ENCODE results near the gene PNKP. TPM values are rescaled to one million over a fixed set of nuclear protein-coding genes. Genes with fewer than 3 reads are reported as not detected.

The PNKP gene
- total RNA-seq, 2 donors from 2014 or later: 55.8 to 78.7 TPM

DNA sequence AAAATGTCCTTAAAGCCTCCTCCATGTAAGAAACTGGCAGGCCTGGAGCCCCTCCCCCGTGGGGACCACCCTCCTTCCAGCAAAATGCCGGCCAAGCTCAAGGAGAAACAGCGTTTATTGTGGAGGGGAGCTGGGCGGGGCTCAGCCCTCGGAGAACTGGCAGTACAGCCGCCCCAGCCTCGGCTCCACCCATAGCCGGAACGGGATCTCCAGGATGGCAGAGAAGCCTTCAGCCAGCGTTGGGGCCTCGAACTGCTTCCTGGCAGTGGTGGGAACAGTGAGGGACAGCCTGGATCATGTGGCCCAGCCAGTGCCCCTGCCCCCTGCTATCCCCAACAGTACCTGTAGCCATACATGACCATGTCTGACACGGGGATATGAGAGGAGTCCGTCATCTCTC, 6.3 kb downstream of the PNKP start:
- TF ChIP-seq, protein P1, sequence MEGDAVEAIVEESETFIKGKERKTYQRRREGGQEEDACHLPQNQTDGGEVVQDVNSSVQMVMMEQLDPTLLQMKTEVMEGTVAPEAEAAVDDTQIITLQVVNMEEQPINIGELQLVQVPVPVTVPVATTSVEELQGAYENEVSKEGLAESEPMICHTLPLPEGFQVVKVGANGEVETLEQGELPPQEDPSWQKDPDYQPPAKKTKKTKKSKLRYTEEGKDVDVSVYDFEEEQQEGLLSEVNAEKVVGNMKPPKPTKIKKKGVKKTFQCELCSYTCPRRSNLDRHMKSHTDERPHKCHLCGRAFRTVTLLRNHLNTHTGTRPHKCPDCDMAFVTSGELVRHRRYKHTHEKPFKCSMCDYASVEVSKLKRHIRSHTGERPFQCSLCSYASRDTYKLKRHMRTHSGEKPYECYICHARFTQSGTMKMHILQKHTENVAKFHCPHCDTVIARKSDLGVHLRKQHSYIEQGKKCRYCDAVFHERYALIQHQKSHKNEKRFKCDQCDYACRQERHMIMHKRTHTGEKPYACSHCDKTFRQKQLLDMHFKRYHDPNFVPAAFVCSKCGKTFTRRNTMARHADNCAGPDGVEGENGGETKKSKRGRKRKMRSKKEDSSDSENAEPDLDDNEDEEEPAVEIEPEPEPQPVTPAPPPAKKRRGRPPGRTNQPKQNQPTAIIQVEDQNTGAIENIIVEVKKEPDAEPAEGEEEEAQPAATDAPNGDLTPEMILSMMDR (IDR thresholded peaks at IDR 0.05): no peak
- Histone ChIP-seq H3K27me3 (replicated peaks; ENCODE audit: insufficient read depth) (no peaks in the 10 kb centered on the region), H3K27ac (peak overlapping the region in 1 of 2 donors; percentile 34), H3K9me3 (no peaks in the 10 kb centered on the region), H3K36me3 (peaks cover 57% of the 10 kb centered on the region), H3K4me1 (ENCODE audit: control insufficient read depth in 1 of 2, low read depth in 2 of 2) (peaks cover 3 to 13% of the 10 kb centered on the region in 2 donors), H3K4me3 (no peak overlapping the region)
- no peak for ATAC-seq (ENCODE audit: insufficient number of reproducible peaks, low FRiP score, low read depth)
- no peak for DNase-seq (ENCODE audit: low spot score)

DNA sequence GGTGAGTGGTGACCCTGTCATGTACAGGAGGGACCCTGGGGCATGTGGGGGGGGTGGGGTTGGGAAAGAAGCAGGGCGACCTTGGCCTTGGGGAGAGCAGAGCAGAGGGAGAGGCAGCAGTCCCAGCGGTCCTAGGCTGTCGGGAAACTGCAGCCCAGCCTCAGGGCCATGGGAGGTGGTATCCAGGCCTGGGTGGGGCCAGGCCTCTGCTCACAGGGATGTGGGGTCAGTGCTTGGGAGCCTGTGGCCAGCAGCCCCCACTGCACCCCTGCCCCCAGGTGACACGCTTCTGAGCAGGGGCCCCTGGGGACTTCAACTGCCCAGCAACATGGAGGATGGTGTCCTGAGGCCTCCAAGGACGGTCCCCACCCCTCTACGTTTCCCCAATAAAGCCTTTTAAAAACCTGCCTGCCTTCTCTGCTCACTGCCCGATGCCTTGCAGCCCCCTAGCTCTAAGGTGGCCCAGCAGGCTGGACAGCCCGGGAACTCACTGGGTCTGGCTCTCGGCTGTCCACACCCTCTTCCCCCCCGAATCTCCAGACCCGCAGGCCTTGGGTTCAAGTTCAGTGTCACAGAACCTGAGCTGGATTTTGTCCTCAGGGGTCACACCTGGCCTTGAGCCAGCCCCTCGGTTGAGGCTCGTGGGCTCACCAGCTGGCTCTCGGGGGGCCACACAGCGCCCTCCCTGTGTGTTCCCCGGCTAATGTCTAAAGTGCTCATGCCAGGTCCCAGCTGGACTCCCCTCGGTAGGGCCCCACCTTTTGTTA, 6.9 kb downstream of the PNKP start:
- H3K4me1 ChIP-seq (ENCODE audit: control insufficient read depth in 1 of 2, low read depth in 2 of 2): peaks cover 0 to 7% of the 10 kb centered on the region in 2 donors
- TF ChIP-seq, protein P1 (IDR thresholded peaks at IDR 0.05): no peak
- H3K4me3 ChIP-seq: no peak overlapping the region
- no peak for DNase-seq (ENCODE audit: low spot score)
- H3K9me3 ChIP-seq: no peaks in the 10 kb centered on the region
- peak overlapping the region in 1 of 2 donors; percentile 34 for H3K27ac ChIP-seq
- peaks cover 60% of the 10 kb centered on the region for H3K36me3 ChIP-seq
- no peak for ATAC-seq (ENCODE audit: insufficient number of reproducible peaks, low FRiP score, low read depth)
- H3K27me3 ChIP-seq (replicated peaks; ENCODE audit: insufficient read depth): no peaks in the 10 kb centered on the region

DNA sequence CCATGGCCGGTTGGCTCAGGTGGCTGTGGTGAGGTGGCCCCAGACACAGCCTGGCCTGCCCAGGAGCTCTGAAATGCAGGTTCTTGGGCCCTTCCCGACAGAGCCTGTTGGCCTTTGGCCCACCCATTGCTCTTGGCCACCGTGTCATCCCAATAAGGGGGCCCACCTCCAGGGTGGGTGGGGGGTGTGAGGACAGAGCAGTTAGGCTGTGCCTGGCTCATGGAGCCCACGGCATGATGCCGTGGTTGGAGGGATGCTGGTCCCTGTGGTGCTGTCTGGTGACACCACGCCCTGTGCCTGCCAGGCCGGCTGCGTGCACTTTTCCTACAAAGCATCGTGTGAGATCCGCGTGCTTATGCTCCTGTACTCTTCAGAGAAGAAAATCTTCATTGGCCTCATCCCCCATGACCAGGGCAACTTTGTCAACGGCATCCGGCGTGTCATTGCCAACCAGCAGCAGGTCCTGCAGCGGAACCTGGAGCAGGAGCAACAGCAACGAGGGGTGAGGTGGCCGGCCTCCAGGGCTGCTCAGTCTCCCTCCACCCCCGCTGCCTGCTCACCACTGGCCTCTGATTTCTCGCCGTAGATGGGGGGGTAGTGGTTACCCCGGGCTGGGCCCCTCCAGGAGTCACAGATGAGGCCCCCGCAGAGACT, 7.6 kb downstream of the PNKP start:
- Histone ChIP-seq H3K9me3 (no peaks in the 10 kb centered on the region), H3K4me1 (ENCODE audit: control insufficient read depth in 1 of 2, low read depth in 2 of 2) (peaks cover 0 to under 1% of the 10 kb centered on the region in 2 donors), H3K4me3 (no peak overlapping the region), H3K36me3 (peaks cover 65% of the 10 kb centered on the region), H3K27me3 (replicated peaks; ENCODE audit: insufficient read depth) (no peaks in the 10 kb centered on the region), H3K27ac (peak overlapping the region in 1 of 2 donors; percentile 52)
- no peak for ATAC-seq (ENCODE audit: insufficient number of reproducible peaks, low FRiP score, low read depth)
- no peak for DNase-seq (ENCODE audit: low spot score)
- TF ChIP-seq, protein P1 (IDR thresholded peaks at IDR 0.05): no peak

DNA sequence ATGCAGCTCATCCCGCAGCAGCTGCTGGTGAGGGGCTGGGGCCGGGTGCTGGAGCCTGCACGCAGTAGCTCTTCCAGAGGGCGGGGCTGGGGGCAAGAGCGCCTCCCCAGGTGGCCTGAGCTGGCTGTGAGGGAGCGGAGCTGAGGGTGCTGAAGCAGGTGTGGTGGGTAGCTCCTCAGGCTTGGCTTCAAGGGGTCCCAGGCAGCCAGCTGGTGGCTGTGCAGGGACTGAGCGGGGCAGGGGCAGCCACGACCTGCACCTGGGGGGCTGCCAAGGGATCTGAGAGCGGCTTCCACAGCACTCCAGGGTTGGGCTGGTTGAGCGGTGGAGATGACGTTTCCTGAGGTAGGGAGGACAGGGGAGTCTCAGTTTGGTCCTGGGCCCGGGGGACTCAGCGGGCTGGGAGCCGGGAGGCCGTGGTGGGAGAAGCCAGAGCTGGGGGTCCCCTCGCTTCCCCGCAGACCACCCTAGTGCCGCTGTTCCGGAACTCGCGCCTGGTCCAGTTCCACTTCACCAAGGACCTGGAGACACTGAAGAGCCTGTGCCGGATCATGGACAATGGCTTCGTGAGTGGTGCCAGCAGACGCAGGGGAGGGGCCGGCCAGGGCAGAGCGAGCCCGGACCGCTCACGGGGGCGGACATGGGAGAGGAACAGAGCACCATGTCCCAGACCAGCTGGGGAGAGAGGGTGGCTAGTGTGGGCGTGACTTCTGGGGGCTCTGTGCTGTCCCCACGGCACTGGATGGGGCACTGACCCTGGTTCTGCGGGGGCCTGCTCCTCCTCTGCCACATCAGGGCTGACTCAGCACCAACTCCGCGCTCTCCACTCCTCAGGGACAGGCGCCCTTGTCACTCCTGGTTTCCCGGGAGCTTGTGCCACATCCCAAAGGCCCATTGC, 9.0 kb downstream of the PNKP start:
- Histone ChIP-seq H3K4me3 (no peak overlapping the region), H3K4me1 (ENCODE audit: control insufficient read depth in 1 of 2, low read depth in 2 of 2) (peaks cover 0 to 11% of the 10 kb centered on the region in 2 donors), H3K36me3 (peaks cover 55% of the 10 kb centered on the region), H3K27me3 (replicated peaks; ENCODE audit: insufficient read depth) (no peaks in the 10 kb centered on the region), H3K27ac (peak overlapping the region in 1 of 2 donors; percentile 21), H3K9me3 (no peaks in the 10 kb centered on the region)
- TF ChIP-seq, protein P1 (IDR thresholded peaks at IDR 0.05): no peak
- DNase-seq (ENCODE audit: low spot score) (no peak), ATAC-seq (ENCODE audit: insufficient number of reproducible peaks, low FRiP score, low read depth) (no peak)

DNA sequence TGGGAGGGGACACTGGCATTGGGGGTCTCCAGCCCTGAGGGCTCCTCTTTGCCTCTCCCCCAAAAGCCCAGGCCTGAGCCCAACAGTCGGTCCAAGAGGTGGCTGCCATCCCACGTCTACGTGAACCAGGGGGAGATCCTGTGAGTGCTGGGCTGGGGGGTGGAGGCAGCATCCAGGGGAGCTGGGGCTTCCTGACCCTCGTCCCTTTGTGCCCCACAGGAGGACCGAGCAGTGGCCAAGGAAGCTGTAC, 9.6 kb downstream of the PNKP start:
- DNase-seq (ENCODE audit: low spot score) (no peak), ATAC-seq (ENCODE audit: insufficient number of reproducible peaks, low FRiP score, low read depth) (no peak)
- H3K36me3 ChIP-seq: peaks cover 54% of the 10 kb centered on the region
- TF ChIP-seq, protein P1 (IDR thresholded peaks at IDR 0.05): no peak
- H3K27me3 ChIP-seq (replicated peaks; ENCODE audit: insufficient read depth): no peaks in the 10 kb centered on the region
- no peak overlapping the region for H3K4me3 ChIP-seq
- H3K9me3 ChIP-seq: no peaks in the 10 kb centered on the region
- peaks cover 1 to 17% of the 10 kb centered on the region in 2 donors for H3K4me1 ChIP-seq (ENCODE audit: control insufficient read depth in 1 of 2, low read depth in 2 of 2)
- no peak overlapping the region for H3K27ac ChIP-seq
